HG03159 (cell line): ENCODE data around the gene KLHL26.

ENCODE experiments used
- ATAC-seq: cut with Tn5 transposase; IDR thresholded peaks from one replicate; pipeline ENCODE4 v1.9.1; 2021; ENCODE audit warnings: mild to moderate bottlenecking, moderate library complexity; ENCODE audit not compliant: unreplicated experiment

Gene KLHL26

DNA sequence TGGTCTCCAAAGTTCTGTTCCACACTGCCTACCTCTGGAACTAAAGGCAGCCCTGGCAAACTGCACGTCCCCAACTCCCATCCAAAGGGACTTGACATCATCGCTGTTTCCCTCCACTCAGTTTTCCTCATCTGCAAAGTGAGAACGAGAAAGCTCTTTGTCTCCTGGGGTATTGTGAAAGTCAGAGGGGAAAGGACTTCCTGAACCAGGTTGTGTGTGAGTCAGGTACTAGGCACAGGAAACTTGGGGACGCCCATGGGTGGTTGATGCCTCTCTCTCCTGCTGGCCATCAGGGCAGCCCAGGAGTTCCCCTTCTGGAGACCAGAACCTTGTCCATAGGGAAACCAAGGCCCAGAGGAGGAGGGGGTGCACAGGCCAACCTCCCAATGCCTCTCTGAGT lies 35.0 kb upstream of the KLHL26 start:
- ATAC-seq: no peak

- ATAC-seq: no peak
Observed at GRCh38 chr19:18603255-18603957, 33.4 kb upstream of the KLHL26 start.

- ATAC-seq: no peak
Observed at GRCh38 chr19:18603958-18604819, 32.6 kb upstream of the KLHL26 start.

DNA sequence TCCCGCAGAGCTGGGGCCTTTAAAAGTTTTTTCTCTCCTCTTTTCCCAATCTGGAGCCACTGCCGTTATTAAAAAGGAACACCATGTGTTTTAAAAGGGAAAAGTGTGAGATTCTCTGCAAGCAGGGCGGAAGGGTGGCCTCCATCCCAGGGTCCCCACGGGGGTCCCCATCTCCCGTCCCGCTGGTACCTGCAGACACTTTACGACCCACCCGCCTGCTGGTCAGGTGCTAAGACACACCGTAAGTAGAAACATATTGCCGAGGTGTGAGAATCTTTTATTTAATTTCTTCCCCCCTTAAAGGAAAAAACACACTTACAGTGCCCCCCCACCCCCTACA lies 32.0 kb upstream of the KLHL26 start:
- ATAC-seq: no peak

- ATAC-seq: no peak
Observed at GRCh38 chr19:18605196-18605545, 31.7 kb upstream of the KLHL26 start.

DNA sequence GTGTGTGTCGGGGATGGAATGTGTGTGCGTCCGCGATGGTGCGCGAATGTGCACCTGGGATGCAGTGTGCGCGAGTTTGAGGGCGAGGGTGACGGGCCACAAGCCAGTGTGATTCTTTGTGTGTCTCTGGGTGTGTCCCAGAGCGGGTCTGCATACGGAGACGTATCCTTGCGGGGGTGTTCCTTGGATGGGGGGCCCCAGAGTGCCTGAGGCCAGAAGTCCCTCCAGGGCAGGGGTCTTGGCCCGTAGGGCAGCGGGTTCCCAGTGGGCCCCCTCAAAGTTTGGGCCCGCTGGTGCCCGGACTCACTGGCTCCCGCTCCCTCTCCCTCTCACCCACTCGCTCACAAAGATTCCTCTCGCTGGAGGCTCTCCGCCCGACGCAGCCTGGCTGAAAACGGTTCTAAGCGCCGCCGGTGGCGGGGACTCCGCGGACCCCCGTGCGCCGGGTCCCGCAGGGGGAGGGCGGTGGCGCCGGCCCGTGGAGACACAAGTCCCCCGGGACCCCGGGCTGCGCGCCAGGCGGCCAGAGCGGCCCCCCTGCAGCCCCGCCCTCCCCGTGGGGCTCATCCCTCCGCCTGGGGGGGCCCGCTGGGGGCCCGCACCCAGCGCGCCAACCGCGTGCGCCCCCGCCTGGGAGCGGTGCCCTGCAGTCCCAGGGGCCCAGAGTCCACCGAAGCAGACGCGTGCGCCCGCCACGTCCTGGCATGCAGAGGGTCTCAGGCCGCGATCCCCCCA lies 31.1 kb upstream of the KLHL26 start:
- no peak for ATAC-seq

DNA sequence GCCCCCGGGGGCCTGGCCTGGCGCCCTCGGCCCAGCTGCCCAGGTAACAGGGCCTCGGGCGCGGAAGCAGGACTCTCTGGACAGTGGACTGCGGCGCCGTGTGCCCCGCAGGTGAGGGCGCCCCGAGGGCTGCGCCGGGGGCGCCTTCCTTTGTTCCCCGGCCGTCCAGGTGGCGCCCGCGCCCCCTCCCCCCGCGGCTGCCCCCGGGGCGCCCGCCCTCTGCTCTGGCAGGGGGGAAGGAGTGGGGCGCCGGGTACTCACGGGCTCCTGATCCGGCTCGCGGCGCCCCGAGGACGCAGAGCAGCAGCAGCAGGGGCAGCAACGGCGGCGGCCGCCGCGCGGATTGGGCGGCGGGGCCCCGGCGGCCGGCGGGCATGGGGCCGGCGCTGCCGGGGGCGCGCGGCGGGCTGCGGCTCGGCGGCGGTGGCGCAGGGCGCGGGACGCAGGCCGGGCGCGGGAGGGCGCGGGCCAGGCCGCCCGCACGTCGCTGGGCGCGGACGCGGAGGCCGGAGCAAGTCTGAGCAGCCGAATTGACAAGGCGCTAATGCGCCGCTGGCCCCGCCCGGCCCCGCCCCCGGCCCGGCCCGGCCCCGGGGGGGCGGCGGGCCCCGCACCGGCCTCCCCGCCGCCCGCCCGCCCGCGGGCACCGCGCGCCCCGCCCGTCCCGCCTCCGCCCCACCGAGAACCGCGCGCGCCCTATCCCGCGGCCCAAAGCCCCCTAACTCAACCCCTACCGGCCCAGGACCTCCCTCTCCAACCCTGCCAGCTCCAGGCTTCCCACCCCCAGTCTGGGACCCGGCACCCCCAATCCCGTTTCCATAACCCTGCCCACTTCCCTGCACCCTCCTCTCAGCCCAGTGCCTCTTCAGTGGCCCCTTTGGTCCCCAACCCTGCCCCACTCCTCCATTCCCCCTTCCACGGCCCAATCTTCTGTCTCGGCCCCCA lies 30.3 kb upstream of the KLHL26 start, which contains the start of gene CRLF1:
TSS of gene CRLF1 (minus strand) at position 519 of the 945 bp plus-strand sequence. CDS start at position 376, 143 bp downstream.
- no peak for ATAC-seq

DNA sequence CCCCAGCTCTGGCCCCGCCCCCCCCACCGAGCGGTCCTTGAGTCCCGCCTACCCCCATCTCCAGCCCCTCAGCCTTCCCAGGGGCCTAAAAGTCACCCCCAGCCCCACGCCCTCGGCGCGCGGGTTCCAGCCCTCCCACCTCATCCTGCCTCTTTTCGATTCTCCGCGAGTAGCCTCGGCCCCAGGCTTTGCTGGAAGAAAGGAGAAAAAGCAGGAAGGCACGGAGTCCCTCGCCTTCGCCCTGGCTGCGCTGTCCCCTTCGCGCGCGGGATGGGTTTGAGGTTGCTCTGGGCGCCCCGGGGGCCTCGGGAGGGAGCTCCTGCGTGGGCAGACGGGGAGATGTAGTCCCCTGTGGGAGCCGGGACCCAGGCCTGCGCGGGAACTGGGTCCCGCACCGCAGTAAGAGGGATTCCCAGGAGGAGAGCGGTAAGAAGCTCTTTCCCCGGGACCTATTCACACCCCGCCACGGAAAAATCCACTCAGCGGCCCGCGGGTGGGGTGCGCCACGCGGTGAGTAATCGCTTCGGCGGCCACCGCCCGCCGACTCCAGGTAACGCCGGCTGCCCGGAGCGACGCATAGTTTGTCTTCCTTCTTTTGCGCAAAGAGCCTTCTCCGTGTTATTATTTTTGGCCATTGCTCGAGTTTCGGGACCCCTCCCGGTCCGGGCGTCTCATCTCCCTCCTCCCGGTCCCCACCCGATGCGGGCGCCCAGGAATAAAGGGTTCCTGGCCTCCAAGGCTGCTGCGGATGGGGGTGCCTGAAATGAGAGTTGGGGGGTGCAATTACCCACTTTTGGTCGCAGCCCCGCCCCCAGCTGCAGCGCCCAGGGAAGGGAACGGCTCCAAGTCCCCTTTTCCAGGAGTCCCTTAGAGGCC lies 29.4 kb upstream of the KLHL26 start:
- no peak for ATAC-seq

GRCh38 chr19:18608102-18608804 lies 28.6 kb upstream of the KLHL26 start:
- no peak for ATAC-seq

GRCh38 chr19:18608805-18609716 lies 27.8 kb upstream of the KLHL26 start:
- ATAC-seq: no peak

DNA sequence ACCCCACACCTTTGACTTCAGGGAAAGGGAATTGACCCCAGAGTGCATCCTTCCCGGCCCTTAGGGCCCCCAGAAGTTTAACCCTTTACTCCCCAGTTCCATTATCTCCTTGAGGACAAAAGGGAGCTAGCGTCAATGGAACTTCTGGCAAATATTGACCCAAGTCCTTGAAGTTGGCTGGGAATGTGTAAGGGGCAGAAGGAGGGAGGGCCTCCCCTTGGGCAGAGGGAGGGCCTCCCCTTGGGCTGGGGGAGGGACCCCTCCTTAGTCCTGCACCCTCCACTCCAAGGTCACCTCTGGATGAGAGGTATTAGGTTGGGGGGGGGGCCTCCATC lies 27.1 kb upstream of the KLHL26 start:
- no peak for ATAC-seq

GRCh38 chr19:18610245-18610555 lies 26.6 kb upstream of the KLHL26 start:
- ATAC-seq: no peak

DNA sequence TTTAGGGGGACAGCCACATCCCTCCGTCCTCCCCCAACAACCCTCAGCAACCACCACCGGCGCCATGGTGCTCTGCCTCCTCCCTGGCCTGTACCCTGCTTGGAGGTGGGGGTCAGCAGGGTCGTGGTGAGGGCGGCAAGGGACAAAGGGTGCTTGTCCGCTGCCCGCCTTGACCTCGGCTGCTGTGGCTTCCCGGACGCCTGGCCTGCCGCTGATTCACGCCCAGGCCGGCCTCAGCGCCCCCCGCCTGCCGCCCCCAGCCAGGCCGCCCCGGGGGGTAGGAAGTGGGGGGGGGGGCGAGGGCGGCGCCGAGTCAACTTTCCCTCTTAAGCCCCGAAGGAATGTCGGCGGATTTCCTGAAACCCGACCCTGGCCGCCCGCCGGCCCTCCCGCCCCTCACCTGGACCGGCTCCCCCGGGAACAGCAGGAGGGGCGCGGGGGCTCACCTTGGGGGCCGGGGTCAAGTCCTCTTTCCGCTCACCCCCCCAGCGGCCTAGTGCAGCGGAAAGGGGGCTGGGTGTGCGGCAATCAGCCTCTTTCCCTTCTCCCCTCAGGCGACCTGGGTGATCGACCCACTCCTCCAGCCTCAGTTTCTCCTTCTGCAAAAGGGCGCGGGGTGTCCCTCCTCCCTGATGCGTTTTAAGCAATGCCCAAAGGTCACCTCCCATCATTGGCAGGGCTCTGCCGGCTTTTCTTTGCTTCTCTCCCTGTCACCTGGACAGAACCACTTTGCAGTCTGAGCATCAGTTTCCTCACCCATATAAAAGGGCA lies 26.1 kb upstream of the KLHL26 start:
- ATAC-seq: no peak

- no peak for ATAC-seq
Observed at GRCh38 chr19:18611327-18612050, 25.3 kb upstream of the KLHL26 start.

GRCh38 chr19:18612051-18612771 lies 24.6 kb upstream of the KLHL26 start:
- no peak for ATAC-seq
